Stimulated activated naive B cell treated with anti-CD40 and anti-IgM and Interleukin-4, amounts not matched to agents 10 μg/mL and 1 μg/mL and 100 μg/mL, for 72 hours (primary cell): Measurements from ENCODE around the gene RERG.
"Not testable (repeated sequence)": the region's sequence is repeated elsewhere in the genome, so short reads cannot be mapped to it uniquely, and the experiment has no call there.

ENCODE experiments used
- ATAC-seq, 2 donors: fragments of 150-1000 bp; cut with Tn5 transposase; replicated peaks; 2 replicates each; pipeline ENCODE4 v1.10.0; 2021; ENCODE audit warnings: moderate library complexity in 1 of 2
- DNase-seq: peaks from one replicate; pipeline ENCODE4 v3.0.0; 2021
- H3K27ac Mint-ChIP-seq: one replicate; pipeline ENCODE4 v1.8.0; 2022; ENCODE audit warnings: mild to moderate bottlenecking, mixed read lengths
- H3K27me3 Mint-ChIP-seq, 2 donors: one replicate each; pipeline ENCODE4 v1.8.0; 2022; ENCODE audit warnings: mixed read lengths in 2 of 2
- H3K36me3 Mint-ChIP-seq, 2 donors: one replicate each; pipeline ENCODE4 v1.8.0; 2022; ENCODE audit warnings: mixed read lengths in 2 of 2, mild to moderate bottlenecking in 1 of 2
- H3K4me1 Mint-ChIP-seq, 2 donors: one replicate each; pipeline ENCODE4 v1.8.0; 2022; ENCODE audit warnings: mixed read lengths in 2 of 2, mild to moderate bottlenecking in 1 of 2
- H3K4me3 Mint-ChIP-seq, 2 donors: one replicate each; pipeline ENCODE4 v1.8.0; 2022; ENCODE audit warnings: mild to moderate bottlenecking in 2 of 2, mixed read lengths in 2 of 2, moderate library complexity in 1 of 2
- H3K9me3 Mint-ChIP-seq, 2 donors: one replicate each; pipeline ENCODE4 v1.8.0; 2022; ENCODE audit warnings: mixed read lengths in 2 of 2, mild to moderate bottlenecking in 1 of 2

Gene RERG

DNA sequence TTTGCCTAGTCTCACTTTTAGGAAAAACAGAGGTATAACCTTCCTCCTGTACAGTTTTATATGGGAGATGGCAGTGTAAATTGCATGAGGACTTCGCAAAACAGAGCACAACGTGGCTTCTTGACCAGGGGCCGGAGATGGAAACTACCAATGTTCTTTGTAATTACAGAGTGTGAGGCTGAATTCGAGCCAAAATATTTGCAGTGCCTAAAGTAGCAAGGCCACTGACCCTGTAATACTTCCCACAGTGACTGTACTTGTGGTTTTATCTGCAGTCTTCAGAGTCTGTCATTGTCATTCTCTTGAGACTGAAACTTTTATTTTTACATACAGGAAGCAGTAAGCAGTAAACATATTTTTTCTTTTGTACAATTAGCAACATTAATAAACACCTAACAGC lies 98.9 kb downstream of the RERG start:
- Mint-ChIP-seq H3K4me3 (no peak overlapping the region), H3K4me1 (no peaks in the 10 kb centered on the region), H3K27me3 (peaks cover 0 to 11% of the 10 kb centered on the region in 2 donors), H3K36me3 (no peaks in the 10 kb centered on the region), H3K27ac (no peak overlapping the region), H3K9me3 (no peaks in the 10 kb centered on the region)
- no peak for ATAC-seq
- DNase-seq = no peak

DNA sequence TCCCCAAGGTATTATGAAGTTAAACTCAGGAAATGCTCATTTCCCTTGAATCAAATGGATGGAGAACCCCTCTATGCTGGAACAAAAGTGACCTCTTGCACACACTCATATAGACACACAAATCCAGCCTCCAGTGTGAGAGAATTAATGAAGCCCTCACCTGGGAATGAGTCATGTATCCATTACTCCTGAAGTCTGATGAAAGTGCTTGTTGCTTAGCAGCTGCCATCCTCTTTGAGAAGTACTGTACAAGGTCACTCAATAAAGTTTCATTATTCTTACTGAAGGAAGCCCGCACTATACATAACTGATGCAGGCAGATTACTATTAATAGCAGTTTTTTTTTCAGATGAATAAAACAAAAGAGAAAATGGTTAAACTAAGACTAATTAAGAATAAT lies 102.3 kb downstream of the RERG start:
- H3K9me3 Mint-ChIP-seq = no peaks in the 10 kb centered on the region
- no peak for ATAC-seq
- H3K27ac Mint-ChIP-seq = no peak overlapping the region
- DNase-seq = no peak
- H3K27me3 Mint-ChIP-seq = peaks cover 0 to 11% of the 10 kb centered on the region in 2 donors
- H3K4me3 Mint-ChIP-seq = no peak overlapping the region
- H3K4me1 Mint-ChIP-seq = no peaks in the 10 kb centered on the region
- no peaks in the 10 kb centered on the region for H3K36me3 Mint-ChIP-seq

DNA sequence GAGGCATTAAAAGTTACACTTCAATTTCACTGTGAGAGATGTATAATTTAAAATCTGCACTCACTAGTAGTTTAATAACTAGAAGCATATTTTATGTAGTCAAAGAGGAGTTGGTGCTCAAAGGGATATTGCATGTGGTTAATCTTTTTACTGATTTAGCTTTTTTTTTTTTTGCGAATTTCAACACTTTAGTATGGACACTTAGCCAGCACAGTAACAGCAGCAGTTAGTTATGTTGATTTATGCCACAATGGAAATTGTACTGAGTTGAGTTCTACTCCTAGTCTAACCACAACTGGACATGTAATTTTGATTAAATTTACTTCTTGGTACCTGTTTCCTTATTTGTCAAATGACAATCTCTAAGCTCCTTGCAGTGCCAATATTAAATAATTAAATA lies 104.2 kb downstream of the RERG start:
- Mint-ChIP-seq H3K27ac (no peak overlapping the region), H3K36me3 (no peaks in the 10 kb centered on the region), H3K9me3 (no peaks in the 10 kb centered on the region), H3K4me1 (no peaks in the 10 kb centered on the region), H3K27me3 (peaks cover 5 to 17% of the 10 kb centered on the region in 2 donors), H3K4me3 (no peak overlapping the region)
- no peak for ATAC-seq
- DNase-seq = no peak

DNA sequence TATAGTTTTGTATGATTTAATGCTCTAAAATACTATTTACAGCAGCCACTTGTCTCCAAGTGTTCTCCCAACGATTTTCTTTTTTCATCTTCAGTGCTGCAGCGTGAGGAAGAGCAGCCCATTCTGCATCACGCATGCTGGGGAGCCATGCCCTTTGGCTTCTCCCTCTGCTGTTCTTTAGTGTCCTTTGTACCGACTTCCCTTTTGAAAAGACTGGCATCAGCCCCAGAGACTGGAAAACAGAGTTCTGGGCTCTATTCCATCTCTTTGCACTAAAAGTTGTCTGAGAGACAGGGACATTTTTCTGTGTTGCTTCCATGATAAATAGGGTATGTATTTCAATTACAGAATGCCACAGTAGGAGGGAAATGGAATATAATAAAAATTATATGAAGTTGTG lies 105.1 kb downstream of the RERG start:
- H3K36me3 Mint-ChIP-seq = no peaks in the 10 kb centered on the region
- no peak overlapping the region for H3K4me3 Mint-ChIP-seq
- no peak overlapping the region for H3K27ac Mint-ChIP-seq
- H3K27me3 Mint-ChIP-seq = peaks cover 7 to 19% of the 10 kb centered on the region in 2 donors
- DNase-seq = no peak
- H3K9me3 Mint-ChIP-seq = no peaks in the 10 kb centered on the region
- no peak for ATAC-seq
- no peaks in the 10 kb centered on the region for H3K4me1 Mint-ChIP-seq

DNA sequence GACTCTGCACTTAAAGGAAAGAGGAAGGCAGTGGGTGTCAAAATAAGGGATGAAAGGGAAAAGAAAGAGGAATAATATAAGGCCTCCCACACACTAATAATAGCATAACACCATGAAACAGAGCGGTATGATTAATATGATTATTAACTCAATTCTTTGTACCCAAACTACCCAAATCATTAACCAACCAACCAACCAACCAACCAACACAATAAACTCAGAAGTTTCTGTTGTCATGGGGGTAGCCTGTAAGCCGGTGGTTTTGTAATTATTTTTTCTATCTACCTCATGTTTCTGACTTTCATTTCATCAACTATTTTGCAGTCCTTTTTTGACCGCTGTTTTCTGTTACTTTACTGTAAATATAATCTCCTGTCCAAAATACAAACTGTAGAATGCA lies 105.8 kb downstream of the RERG start:
- Mint-ChIP-seq H3K9me3 (no peaks in the 10 kb centered on the region), H3K27ac (no peak overlapping the region), H3K27me3 (peaks cover 7 to 19% of the 10 kb centered on the region in 2 donors), H3K4me3 (no peak overlapping the region), H3K4me1 (no peaks in the 10 kb centered on the region), H3K36me3 (no peaks in the 10 kb centered on the region)
- no peak for DNase-seq
- no peak for ATAC-seq

DNA sequence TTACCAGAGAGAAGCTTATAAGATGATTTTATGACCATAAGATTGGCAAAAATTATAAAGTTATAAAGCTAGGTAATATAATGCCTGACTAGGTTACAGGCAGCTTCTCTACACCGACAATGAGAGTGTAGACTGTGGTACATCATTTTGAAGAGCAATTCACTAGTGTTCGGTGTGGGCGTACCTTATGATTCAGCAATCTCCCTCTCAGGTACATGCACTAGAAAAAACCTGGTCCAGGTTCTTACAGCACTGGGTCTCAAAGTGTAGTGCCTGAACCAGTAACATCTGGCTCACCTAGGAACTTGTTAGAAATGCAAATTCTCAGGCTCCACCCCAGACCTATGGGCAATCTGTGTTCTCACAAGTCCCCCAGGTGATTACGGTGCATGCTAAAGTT lies 106.7 kb downstream of the RERG start:
- no peak for DNase-seq
- H3K4me1 Mint-ChIP-seq = no peaks in the 10 kb centered on the region
- no peak overlapping the region for H3K27ac Mint-ChIP-seq
- H3K4me3 Mint-ChIP-seq = no peak overlapping the region
- no peak for ATAC-seq
- H3K9me3 Mint-ChIP-seq = no peaks in the 10 kb centered on the region
- H3K27me3 Mint-ChIP-seq = peaks cover 7 to 22% of the 10 kb centered on the region in 2 donors
- H3K36me3 Mint-ChIP-seq = no peaks in the 10 kb centered on the region

DNA sequence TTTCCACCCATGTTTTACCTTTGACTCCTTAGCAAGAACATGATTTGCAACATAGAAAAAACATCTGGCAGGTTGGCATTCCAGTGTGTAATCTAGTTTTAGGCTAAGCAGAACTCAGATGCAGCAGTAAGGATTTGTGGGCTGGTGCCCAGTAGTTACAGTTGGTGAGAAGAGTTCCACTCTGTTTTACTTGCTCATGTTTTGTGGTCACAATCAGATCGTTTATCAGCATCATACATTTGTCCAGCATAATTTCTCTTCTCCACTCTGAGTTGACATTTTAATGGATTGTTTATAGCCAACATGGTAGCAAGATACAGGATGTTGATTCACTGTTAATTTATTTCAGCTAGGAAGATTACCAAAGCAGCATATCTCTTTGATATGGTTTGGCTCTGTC lies 128.4 kb downstream of the RERG start:
- Mint-ChIP-seq H3K4me3 (no peak overlapping the region), H3K9me3 (peaks cover 0 to 3% of the 10 kb centered on the region in 2 donors), H3K36me3 (no peaks in the 10 kb centered on the region), H3K27me3 (peaks cover 9 to 16% of the 10 kb centered on the region in 2 donors), H3K27ac (no peak overlapping the region), H3K4me1 (no peaks in the 10 kb centered on the region)
- DNase-seq (no peak), ATAC-seq (no peak)

DNA sequence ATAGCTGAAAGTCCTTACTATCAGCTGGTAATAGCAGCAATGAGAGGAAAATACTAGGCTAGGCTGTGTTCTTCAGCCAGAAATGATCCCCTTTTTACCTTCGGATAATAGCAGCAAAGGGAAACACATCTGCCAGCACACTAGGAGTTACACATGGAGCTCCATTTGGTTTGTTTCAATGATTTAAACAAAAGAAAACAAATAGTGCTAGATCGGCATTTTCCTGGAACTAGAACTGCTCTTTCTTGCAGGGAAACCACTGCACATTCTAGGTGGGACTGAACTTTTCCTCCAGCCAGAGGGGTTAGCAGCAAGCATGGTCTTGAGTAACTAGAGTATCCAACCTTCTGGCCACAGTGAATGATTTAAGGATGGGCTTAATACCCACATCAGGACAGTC lies 130.8 kb downstream of the RERG start:
- ATAC-seq = no peak
- Mint-ChIP-seq H3K27me3 (peaks cover 9 to 20% of the 10 kb centered on the region in 2 donors), H3K4me3 (no peak overlapping the region), H3K36me3 (no peaks in the 10 kb centered on the region), H3K27ac (no peak overlapping the region), H3K4me1 (no peaks in the 10 kb centered on the region), H3K9me3 (peaks cover 0 to 2% of the 10 kb centered on the region in 2 donors)
- DNase-seq = no peak

DNA sequence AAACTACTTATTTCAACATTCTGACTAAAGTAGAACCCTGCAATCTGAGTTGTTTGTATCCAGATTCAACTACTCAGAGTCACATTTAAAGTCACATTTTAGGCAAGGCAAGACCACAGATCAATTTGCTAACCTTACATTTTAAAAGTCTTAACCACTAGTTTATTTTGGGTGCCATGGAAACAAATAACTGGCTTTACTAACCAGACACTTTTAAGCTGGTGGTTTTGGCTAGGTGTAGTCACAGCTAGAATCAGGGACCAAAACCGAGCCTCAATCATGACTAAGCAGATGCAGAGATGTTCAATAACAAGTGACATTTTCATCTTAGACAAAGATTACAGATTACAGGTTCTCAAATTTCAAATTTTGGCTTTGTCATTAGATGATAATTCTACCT lies 133.1 kb downstream of the RERG start:
- DNase-seq = no peak
- Mint-ChIP-seq H3K27ac (no peak overlapping the region), H3K9me3 (no peaks in the 10 kb centered on the region), H3K4me3 (no peak overlapping the region), H3K4me1 (no peaks in the 10 kb centered on the region), H3K27me3 (peaks cover 9 to 20% of the 10 kb centered on the region in 2 donors), H3K36me3 (no peaks in the 10 kb centered on the region)
- ATAC-seq = no peak

DNA sequence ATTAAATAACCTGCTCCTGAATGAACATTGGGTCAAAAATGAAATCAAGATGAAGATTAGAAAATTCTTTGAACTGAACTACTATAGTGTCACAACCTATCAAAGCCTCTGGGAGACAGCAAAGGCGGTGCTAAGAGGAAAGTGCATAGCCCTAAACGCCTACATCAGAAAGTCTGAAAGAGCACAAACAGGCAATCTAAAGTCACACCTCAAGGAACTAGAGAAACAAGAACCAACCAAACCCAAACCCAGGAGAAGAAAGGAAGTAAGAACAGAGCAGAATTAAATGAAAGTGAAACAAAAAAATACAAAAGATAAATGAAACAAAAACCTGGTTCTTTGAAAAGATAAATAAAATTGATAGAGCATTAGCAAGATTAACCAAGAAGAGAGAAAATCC lies 143.5 kb downstream of the RERG start:
- not testable (repeated sequence) for H3K4me1 Mint-ChIP-seq, DNase-seq, H3K36me3 Mint-ChIP-seq, ATAC-seq, H3K9me3 Mint-ChIP-seq, H3K27ac Mint-ChIP-seq
- Mint-ChIP-seq H3K27me3 (peaks cover 0 to 11% of the 10 kb centered on the region in 2 donors), H3K4me3 (peak overlapping the region; percentile 0 to 18)

DNA sequence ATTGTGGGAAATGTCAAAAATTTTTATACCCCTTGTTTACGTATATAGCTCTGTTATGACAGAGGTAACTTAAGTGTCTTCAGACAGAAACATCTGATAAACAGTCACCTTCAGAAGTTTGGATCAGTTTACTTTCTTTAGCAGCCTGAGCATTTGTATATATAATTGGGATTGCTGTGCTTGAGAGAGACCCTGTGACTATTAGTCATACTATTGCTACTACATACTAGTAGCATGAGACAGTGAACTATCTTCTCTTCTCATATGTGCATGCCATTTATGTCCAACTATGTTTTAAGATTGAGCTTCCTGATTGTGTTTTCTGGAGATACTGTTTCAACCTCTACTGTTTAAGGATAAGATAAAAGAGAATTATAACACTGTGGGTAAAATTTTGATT lies 146.9 kb downstream of the RERG start:
- Mint-ChIP-seq H3K4me1 (peaks cover 4 to 7% of the 10 kb centered on the region in 2 donors), H3K4me3 (no peak overlapping the region), H3K36me3 (no peaks in the 10 kb centered on the region), H3K27ac (no peak overlapping the region), H3K27me3 (peaks cover 0 to 22% of the 10 kb centered on the region in 2 donors), H3K9me3 (peaks cover 0 to 2% of the 10 kb centered on the region in 2 donors)
- no peak for DNase-seq
- no peak for ATAC-seq

DNA sequence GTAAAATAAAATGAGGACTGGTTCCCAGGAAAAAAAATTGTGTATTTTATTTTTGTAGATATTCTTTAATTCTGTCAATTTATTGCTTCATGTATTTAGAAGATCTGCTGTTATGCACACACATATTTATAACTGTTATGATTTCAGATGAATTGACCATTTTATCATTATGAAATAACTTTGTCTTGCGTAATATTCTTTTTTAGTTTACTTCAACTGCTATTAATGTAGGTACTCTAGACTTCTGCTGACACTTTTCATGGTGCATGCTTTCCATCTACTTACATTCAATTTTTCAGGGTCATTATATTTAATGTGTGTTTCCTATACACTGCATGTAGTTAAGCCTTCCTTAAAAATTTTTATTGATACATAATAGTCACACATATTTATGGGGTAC lies 162.1 kb downstream of the RERG start:
- H3K4me1 Mint-ChIP-seq = no peaks in the 10 kb centered on the region
- peaks cover 1 to 13% of the 10 kb centered on the region in 2 donors for H3K9me3 Mint-ChIP-seq
- H3K4me3 Mint-ChIP-seq = no peak overlapping the region
- no peak overlapping the region for H3K27ac Mint-ChIP-seq
- ATAC-seq (no peak), DNase-seq (no peak)
- no peaks in the 10 kb centered on the region for H3K36me3 Mint-ChIP-seq
- H3K27me3 Mint-ChIP-seq = peaks cover 20 to 25% of the 10 kb centered on the region in 2 donors
